ENCODE measurements around the gene SMIM17. TPM values are rescaled to one million over a fixed set of nuclear protein-coding genes. Genes with fewer than 3 reads are reported as not detected.

The SMIM17 gene
- total and polyA plus RNA-seq, 2 experiments from 2014 or later: 0.63 TPM; not detected in 1

DNA sequence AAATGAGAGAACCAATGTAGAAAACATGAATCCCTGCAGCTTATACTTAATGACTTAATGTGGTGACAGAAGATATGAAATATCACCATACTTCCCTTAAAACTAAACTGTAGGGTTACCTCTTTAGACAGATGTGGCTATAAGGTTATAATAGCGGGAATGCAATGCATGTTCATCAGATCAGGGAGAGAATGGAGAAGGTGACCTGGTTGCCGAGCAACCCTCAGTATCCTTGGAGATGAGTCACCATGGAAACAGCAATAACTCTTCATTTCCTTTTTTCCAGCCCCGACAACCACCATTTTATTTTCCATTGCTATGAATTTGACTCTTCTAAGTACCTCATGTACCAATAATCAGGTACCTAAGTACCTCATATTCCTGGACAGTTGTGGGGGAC, 56.6 kb downstream of the SMIM17 start:
- H3K9me3 Mint-ChIP-seq: peaks cover 73% of the 10 kb centered on the region

GRCh38 chr19:56701895-56702294, 58.9 kb downstream of the SMIM17 start:
- H4K20me1 ChIP-seq (replicated peaks; ENCODE audit: insufficient read depth): no peaks in the 10 kb centered on the region
- no peak for TF ChIP-seq POLR2AphosphoS5 (IDR thresholded peaks at IDR 0.05; ENCODE audit: low read depth)
- peaks cover 5% of the 10 kb centered on the region for H3K36me3 ChIP-seq (ENCODE audit: insufficient read depth)
- H3K27ac ChIP-seq (ENCODE audit: low read depth): no peak overlapping the region
- no peaks in the 10 kb centered on the region for H3K79me2 ChIP-seq (replicated peaks; ENCODE audit: insufficient read depth)
- peaks cover 3% of the 10 kb centered on the region for H3K27me3 Mint-ChIP-seq (ENCODE audit: insufficient read depth, low read depth, poor library complexity)
- H3K9me2 ChIP-seq (ENCODE audit: insufficient read depth): no peaks in the 10 kb centered on the region
- no peak overlapping the region for H3K4me3 Mint-ChIP-seq
- H3K27ac Mint-ChIP-seq: no peak overlapping the region
- DNase-seq (ENCODE audit: low spot score) (no peak), ATAC-seq (no peak)
- no peaks in the 10 kb centered on the region for H3K4me1 Mint-ChIP-seq
- no peaks in the 10 kb centered on the region for H3K4me1 ChIP-seq (ENCODE audit: insufficient read depth)
- H3K27me3 ChIP-seq (ENCODE audit: insufficient read depth): no peaks in the 10 kb centered on the region
- H3K4me2 ChIP-seq: no peak overlapping the region
- no peak overlapping the region for H2AFZ ChIP-seq
- H3F3A ChIP-seq (replicated peaks; ENCODE audit: low read depth): no peaks in the 10 kb centered on the region
- H3K4me3 ChIP-seq: no peak overlapping the region
- peaks cover 24% of the 10 kb centered on the region for H3K36me3 Mint-ChIP-seq (ENCODE audit: low read depth)
- peaks cover 92% of the 10 kb centered on the region for H3K9me3 Mint-ChIP-seq

More for the DNA sequence above, 56.6 kb downstream of the SMIM17 start:
- no peaks in the 10 kb centered on the region for H3K79me2 ChIP-seq (replicated peaks; ENCODE audit: insufficient read depth)
- no peaks in the 10 kb centered on the region for H4K20me1 ChIP-seq (replicated peaks; ENCODE audit: insufficient read depth)
- peaks cover 5% of the 10 kb centered on the region for H3K27me3 Mint-ChIP-seq (ENCODE audit: insufficient read depth, low read depth, poor library complexity)
- H2AFZ ChIP-seq: no peak overlapping the region
- no peaks in the 10 kb centered on the region for H3K4me1 Mint-ChIP-seq
- ATAC-seq (no peak), DNase-seq (ENCODE audit: low spot score) (no peak)
- no peak overlapping the region for H3K4me3 ChIP-seq
- H3K4me1 ChIP-seq (ENCODE audit: insufficient read depth): no peaks in the 10 kb centered on the region
- no peaks in the 10 kb centered on the region for H3F3A ChIP-seq (replicated peaks; ENCODE audit: low read depth)
- no peak overlapping the region for H3K4me3 Mint-ChIP-seq
- TF ChIP-seq ZNF114 (CRISPR knock-in tag; IDR thresholded peaks at IDR 0.05) (no peak), NANOG (IDR thresholded peaks at IDR 0.05; ENCODE audit: borderline replicate concordance) (no peak)
- TF ChIP-seq, protein P1, sequence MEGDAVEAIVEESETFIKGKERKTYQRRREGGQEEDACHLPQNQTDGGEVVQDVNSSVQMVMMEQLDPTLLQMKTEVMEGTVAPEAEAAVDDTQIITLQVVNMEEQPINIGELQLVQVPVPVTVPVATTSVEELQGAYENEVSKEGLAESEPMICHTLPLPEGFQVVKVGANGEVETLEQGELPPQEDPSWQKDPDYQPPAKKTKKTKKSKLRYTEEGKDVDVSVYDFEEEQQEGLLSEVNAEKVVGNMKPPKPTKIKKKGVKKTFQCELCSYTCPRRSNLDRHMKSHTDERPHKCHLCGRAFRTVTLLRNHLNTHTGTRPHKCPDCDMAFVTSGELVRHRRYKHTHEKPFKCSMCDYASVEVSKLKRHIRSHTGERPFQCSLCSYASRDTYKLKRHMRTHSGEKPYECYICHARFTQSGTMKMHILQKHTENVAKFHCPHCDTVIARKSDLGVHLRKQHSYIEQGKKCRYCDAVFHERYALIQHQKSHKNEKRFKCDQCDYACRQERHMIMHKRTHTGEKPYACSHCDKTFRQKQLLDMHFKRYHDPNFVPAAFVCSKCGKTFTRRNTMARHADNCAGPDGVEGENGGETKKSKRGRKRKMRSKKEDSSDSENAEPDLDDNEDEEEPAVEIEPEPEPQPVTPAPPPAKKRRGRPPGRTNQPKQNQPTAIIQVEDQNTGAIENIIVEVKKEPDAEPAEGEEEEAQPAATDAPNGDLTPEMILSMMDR (conservative IDR thresholded peaks at IDR 0.05; ENCODE audit: low read depth in 2 of 2): no peak
- H3K27ac ChIP-seq (ENCODE audit: low read depth): no peak overlapping the region
- no peaks in the 10 kb centered on the region for H3K9me2 ChIP-seq (ENCODE audit: insufficient read depth)
- peaks cover 5% of the 10 kb centered on the region for H3K36me3 ChIP-seq (ENCODE audit: insufficient read depth)
- no peaks in the 10 kb centered on the region for H3K27me3 ChIP-seq (ENCODE audit: insufficient read depth)
- no peak overlapping the region for H3K27ac Mint-ChIP-seq
- H3K4me2 ChIP-seq: no peak overlapping the region
- peaks cover 21% of the 10 kb centered on the region for H3K36me3 Mint-ChIP-seq (ENCODE audit: low read depth)

DNA sequence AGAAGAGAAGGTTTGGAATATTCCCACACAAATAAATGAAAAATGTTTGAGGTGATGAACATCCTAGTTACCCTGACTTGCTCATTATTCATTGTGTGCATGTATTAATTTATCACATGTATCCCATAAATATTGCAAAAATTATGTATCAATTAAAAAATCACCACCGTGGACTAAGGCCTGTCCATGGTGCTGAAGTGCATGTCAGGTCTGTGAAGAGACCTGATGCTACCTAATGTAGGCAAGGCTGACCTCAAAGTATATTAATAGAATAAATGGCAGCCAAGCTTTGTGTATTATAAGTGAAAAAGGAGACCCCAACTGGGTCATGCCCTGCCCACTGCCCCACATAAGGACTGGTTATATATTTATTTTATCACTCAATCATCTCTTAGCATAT, 63.0 kb downstream of the SMIM17 start:
- H3K79me2 ChIP-seq (replicated peaks; ENCODE audit: insufficient read depth): no peaks in the 10 kb centered on the region
- no peak overlapping the region for H2AFZ ChIP-seq
- no peaks in the 10 kb centered on the region for H3F3A ChIP-seq (replicated peaks; ENCODE audit: low read depth)
- DNase-seq (ENCODE audit: low spot score) (no peak), ATAC-seq (no peak)
- Mint-ChIP-seq H3K4me1 (no peaks in the 10 kb centered on the region), H3K27ac (no peak overlapping the region), H3K36me3 (ENCODE audit: low read depth) (peaks cover 30% of the 10 kb centered on the region), H3K4me3 (no peak overlapping the region), H3K27me3 (ENCODE audit: insufficient read depth, low read depth, poor library complexity) (peaks cover 3% of the 10 kb centered on the region), H3K9me3 (peaks cover 94% of the 10 kb centered on the region)
- H3K36me3 ChIP-seq (ENCODE audit: insufficient read depth): no peaks in the 10 kb centered on the region; the same call in none of the 2 replicates
- H3K9me2 ChIP-seq (ENCODE audit: insufficient read depth): no peaks in the 10 kb centered on the region
- no peak for TF ChIP-seq NANOG (IDR thresholded peaks at IDR 0.05; ENCODE audit: borderline replicate concordance)
- TF ChIP-seq, protein P2, sequence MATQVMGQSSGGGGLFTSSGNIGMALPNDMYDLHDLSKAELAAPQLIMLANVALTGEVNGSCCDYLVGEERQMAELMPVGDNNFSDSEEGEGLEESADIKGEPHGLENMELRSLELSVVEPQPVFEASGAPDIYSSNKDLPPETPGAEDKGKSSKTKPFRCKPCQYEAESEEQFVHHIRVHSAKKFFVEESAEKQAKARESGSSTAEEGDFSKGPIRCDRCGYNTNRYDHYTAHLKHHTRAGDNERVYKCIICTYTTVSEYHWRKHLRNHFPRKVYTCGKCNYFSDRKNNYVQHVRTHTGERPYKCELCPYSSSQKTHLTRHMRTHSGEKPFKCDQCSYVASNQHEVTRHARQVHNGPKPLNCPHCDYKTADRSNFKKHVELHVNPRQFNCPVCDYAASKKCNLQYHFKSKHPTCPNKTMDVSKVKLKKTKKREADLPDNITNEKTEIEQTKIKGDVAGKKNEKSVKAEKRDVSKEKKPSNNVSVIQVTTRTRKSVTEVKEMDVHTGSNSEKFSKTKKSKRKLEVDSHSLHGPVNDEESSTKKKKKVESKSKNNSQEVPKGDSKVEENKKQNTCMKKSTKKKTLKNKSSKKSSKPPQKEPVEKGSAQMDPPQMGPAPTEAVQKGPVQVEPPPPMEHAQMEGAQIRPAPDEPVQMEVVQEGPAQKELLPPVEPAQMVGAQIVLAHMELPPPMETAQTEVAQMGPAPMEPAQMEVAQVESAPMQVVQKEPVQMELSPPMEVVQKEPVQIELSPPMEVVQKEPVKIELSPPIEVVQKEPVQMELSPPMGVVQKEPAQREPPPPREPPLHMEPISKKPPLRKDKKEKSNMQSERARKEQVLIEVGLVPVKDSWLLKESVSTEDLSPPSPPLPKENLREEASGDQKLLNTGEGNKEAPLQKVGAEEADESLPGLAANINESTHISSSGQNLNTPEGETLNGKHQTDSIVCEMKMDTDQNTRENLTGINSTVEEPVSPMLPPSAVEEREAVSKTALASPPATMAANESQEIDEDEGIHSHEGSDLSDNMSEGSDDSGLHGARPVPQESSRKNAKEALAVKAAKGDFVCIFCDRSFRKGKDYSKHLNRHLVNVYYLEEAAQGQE (IDR thresholded peaks at IDR 0.05; ENCODE audit: unreplicated experiment): peak; percentile 21
- H4K20me1 ChIP-seq (replicated peaks; ENCODE audit: insufficient read depth): no peaks in the 10 kb centered on the region
- no peak overlapping the region for H3K4me3 ChIP-seq
- H3K27ac ChIP-seq (ENCODE audit: low read depth): no peak overlapping the region
- H3K27me3 ChIP-seq (ENCODE audit: insufficient read depth): no peaks in the 10 kb centered on the region
- no peak overlapping the region for H3K4me2 ChIP-seq
- H3K4me1 ChIP-seq (ENCODE audit: insufficient read depth): no peaks in the 10 kb centered on the region

Other genes with a start within 250 kb of the SMIM17 start
- 3.9 and 8.0 TPM in 2 replicates for gene ZNF582, start 249.6 kb upstream of the SMIM17 start, total RNA-seq (2014; rRNA removed; shearing (Covaris generic))
- gene ZNF582, start 249.6 kb upstream of the SMIM17 start, polyA plus RNA-seq (2016; fragmentation: Nextera tagmentation; extraction: Ambion mirVana): 4.1 and 5.0 TPM in 2 replicates
- 2.4 and 4.0 TPM in 2 replicates for gene ZNF583, start 238.8 kb upstream of the SMIM17 start, total RNA-seq (2014; rRNA removed; shearing (Covaris generic))
- gene ZNF583, start 238.8 kb upstream of the SMIM17 start, polyA plus RNA-seq (2016; fragmentation: Nextera tagmentation; extraction: Ambion mirVana): 3.6 and 6.3 TPM in 2 replicates
- gene ZNF667, start 165.8 kb upstream of the SMIM17 start, total RNA-seq (2014; rRNA removed; shearing (Covaris generic)): 8.3 and 8.6 TPM in 2 replicates
- gene ZNF667, start 165.8 kb upstream of the SMIM17 start, polyA plus RNA-seq (2016; fragmentation: Nextera tagmentation; extraction: Ambion mirVana): 4.9 and 5.6 TPM in 2 replicates
- 1.1 TPM in 2 replicates for gene ZNF471, start 135.3 kb upstream of the SMIM17 start, total RNA-seq (2014; rRNA removed; shearing (Covaris generic))
- gene ZNF471, start 135.3 kb upstream of the SMIM17 start, polyA plus RNA-seq (2016; fragmentation: Nextera tagmentation; extraction: Ambion mirVana): 0.63 and 1.1 TPM in 2 replicates
- gene ZFP28, start 104.2 kb upstream of the SMIM17 start, total RNA-seq (2014; rRNA removed; shearing (Covaris generic)): 5.0 and 7.9 TPM in 2 replicates
- gene ZFP28, start 104.2 kb upstream of the SMIM17 start, polyA plus RNA-seq (2016; fragmentation: Nextera tagmentation; extraction: Ambion mirVana): 3.0 and 3.1 TPM in 2 replicates
- 7.0 and 8.7 TPM in 2 replicates for gene ZNF470, start 75.7 kb upstream of the SMIM17 start, total RNA-seq (2014; rRNA removed; shearing (Covaris generic))
- 4.7 and 5.6 TPM in 2 replicates for gene ZNF470, start 75.7 kb upstream of the SMIM17 start, polyA plus RNA-seq (2016; fragmentation: Nextera tagmentation; extraction: Ambion mirVana)
- 13.2 and 13.9 TPM in 2 replicates for gene ZNF71, start 47.9 kb upstream of the SMIM17 start, total RNA-seq (2014; rRNA removed; shearing (Covaris generic))
- gene ZNF71, start 47.9 kb upstream of the SMIM17 start, polyA plus RNA-seq (2016; fragmentation: Nextera tagmentation; extraction: Ambion mirVana): 4.7 and 5.9 TPM in 2 replicates
- gene ZNF835, start 28.6 kb downstream of the SMIM17 start, total RNA-seq (2014; rRNA removed; shearing (Covaris generic)): 0.31 and 1.7 TPM in 2 replicates
- 0.32 and 0.56 TPM in 2 replicates for gene ZNF835, start 28.6 kb downstream of the SMIM17 start, polyA plus RNA-seq (2016; fragmentation: Nextera tagmentation; extraction: Ambion mirVana)
- not detected in 2 replicates for gene PEG3, start 197.6 kb downstream of the SMIM17 start, total RNA-seq (2014; rRNA removed; shearing (Covaris generic))
- not detected in 2 replicates for gene PEG3, start 197.6 kb downstream of the SMIM17 start, polyA plus RNA-seq (2016; fragmentation: Nextera tagmentation; extraction: Ambion mirVana)
- not detected in 2 replicates for gene ZIM2, start 197.6 kb downstream of the SMIM17 start, total RNA-seq (2014; rRNA removed; shearing (Covaris generic))
- gene ZIM2, start 197.6 kb downstream of the SMIM17 start, polyA plus RNA-seq (2016; fragmentation: Nextera tagmentation; extraction: Ambion mirVana): not detected in 2 replicates

Data from GM23338 (cell line).